ENCODE measurements around the gene NR4A3.

GRCh38 chr9:99822806-99823591 lies 1.3 kb downstream of the NR4A3 start:
- TF ChIP-seq CTCF (conservative IDR thresholded peaks at IDR 0.05; ENCODE audit: low read length) (no peak), EZH2phosphoT487 (IDR thresholded peaks at IDR 0.05; ENCODE audit: borderline replicate concordance, low read depth, low read length) (no peak)
